GM21576 (cell line): ENCODE data around the gene OR1M1.
"Not testable (repeated sequence)": the region's sequence is repeated elsewhere in the genome, so short reads cannot be mapped to it uniquely, and the experiment has no call there.

Experiments
- ATAC-seq: cut with Tn5 transposase; IDR thresholded peaks from one replicate; pipeline ENCODE4 v1.9.1; 2021; ENCODE audit warnings: mild to moderate bottlenecking, moderate library complexity; ENCODE audit not compliant: unreplicated experiment

The OR1M1 gene

GRCh38 chr19:9086761-9087160 is at the start of gene OR1M1:
OR1M1 (plus strand) TSS chr19:9087061; CDS start chr19:9093245, 6,184 bp downstream.
- no peak for ATAC-seq

- ATAC-seq = no peak
Observed at GRCh38 chr19:9037400-9038062, 49.3 kb upstream of the OR1M1 start.

- no peak for ATAC-seq
Observed at GRCh38 chr19:9039728-9040127, 47.1 kb upstream of the OR1M1 start.

- ATAC-seq = no peak
Observed at GRCh38 chr19:9040131-9040530, 46.7 kb upstream of the OR1M1 start.

- ATAC-seq = no peak
Observed at GRCh38 chr19:9041023-9041422, 45.8 kb upstream of the OR1M1 start.

GRCh38 chr19:9043524-9043923 is 43.3 kb upstream of the OR1M1 start:
- ATAC-seq = no peak

- ATAC-seq = no peak
Observed at GRCh38 chr19:9044449-9044848, 42.4 kb upstream of the OR1M1 start.

GRCh38 chr19:9046694-9047093 is 40.2 kb upstream of the OR1M1 start:
- ATAC-seq = no peak

- no peak for ATAC-seq
Observed at GRCh38 chr19:9052894-9053293, 34.0 kb upstream of the OR1M1 start.

GRCh38 chr19:9053674-9054073 is 33.2 kb upstream of the OR1M1 start:
- not testable (repeated sequence) for ATAC-seq

GRCh38 chr19:9054207-9054606 is 32.7 kb upstream of the OR1M1 start:
- no peak for ATAC-seq

GRCh38 chr19:9054765-9055164 is 32.1 kb upstream of the OR1M1 start:
- ATAC-seq = no peak

GRCh38 chr19:9056131-9056530 is 30.7 kb upstream of the OR1M1 start:
- ATAC-seq = not testable (repeated sequence)

- no peak for ATAC-seq
Observed at GRCh38 chr19:9057505-9058258, 29.2 kb upstream of the OR1M1 start.

GRCh38 chr19:9058905-9059667 is 27.8 kb upstream of the OR1M1 start:
- no peak for ATAC-seq

GRCh38 chr19:9060564-9061340 is 26.1 kb upstream of the OR1M1 start:
- no peak for ATAC-seq

- ATAC-seq = no peak
Observed at GRCh38 chr19:9061879-9062278, 25.0 kb upstream of the OR1M1 start.

- ATAC-seq = no peak
Observed at GRCh38 chr19:9065457-9066014, 21.3 kb upstream of the OR1M1 start.

- ATAC-seq = no peak
Observed at GRCh38 chr19:9070066-9070465, 16.8 kb upstream of the OR1M1 start.

GRCh38 chr19:9071720-9072119 is 15.1 kb upstream of the OR1M1 start:
- not testable (repeated sequence) for ATAC-seq

GRCh38 chr19:9073806-9074205 is 13.1 kb upstream of the OR1M1 start:
- ATAC-seq = no peak
